ENCODE measurements around the gene HAX1.

HAX1 gene

DNA sequence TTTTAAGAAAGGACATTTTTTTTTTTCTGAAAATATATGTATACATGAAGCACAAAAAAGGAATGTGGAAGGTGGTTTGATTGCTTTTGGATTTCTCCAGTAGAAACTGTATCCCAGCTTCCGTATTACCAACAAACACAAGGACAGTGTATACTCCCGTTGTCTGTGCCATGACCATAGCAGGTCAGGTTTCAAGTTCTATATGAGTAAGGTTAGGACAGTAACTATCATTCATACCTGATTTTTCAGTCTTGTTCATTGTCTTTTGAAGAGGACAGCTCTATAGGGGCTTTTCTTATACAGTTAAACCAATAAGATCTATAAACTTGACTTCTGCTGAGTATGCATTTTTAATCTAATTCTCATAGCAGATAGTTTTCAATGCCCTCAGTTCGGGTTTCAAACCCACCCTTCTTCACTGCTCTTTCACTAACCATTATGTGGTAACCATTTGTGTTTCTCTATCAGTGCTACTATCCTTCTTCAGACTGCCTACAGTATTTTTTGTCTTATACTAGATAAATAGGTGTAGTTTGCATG is 32.1 kb upstream of the HAX1 start:
- no peak overlapping the region for H3K4me2 ChIP-seq (ENCODE audit: low read depth, low read length, poor library complexity, severe bottlenecking)
- TF ChIP-seq, protein P1, sequence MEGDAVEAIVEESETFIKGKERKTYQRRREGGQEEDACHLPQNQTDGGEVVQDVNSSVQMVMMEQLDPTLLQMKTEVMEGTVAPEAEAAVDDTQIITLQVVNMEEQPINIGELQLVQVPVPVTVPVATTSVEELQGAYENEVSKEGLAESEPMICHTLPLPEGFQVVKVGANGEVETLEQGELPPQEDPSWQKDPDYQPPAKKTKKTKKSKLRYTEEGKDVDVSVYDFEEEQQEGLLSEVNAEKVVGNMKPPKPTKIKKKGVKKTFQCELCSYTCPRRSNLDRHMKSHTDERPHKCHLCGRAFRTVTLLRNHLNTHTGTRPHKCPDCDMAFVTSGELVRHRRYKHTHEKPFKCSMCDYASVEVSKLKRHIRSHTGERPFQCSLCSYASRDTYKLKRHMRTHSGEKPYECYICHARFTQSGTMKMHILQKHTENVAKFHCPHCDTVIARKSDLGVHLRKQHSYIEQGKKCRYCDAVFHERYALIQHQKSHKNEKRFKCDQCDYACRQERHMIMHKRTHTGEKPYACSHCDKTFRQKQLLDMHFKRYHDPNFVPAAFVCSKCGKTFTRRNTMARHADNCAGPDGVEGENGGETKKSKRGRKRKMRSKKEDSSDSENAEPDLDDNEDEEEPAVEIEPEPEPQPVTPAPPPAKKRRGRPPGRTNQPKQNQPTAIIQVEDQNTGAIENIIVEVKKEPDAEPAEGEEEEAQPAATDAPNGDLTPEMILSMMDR (conservative IDR thresholded peaks at IDR 0.05; ENCODE audit: low read length), result no peak
- no peak for TF ChIP-seq EZH2phosphoT487 (IDR thresholded peaks at IDR 0.05; ENCODE audit: borderline replicate concordance)
- peaks cover 39% of the 10 kb centered on the region for H3K79me2 ChIP-seq (ENCODE audit: insufficient read depth, low read length)
- no peaks in the 10 kb centered on the region for H3K4me1 ChIP-seq (ENCODE audit: insufficient read depth, low read length, poor library complexity, severe bottlenecking)
- H4K20me1 ChIP-seq (ENCODE audit: insufficient read depth, low read length, poor library complexity, severe bottlenecking), result peaks cover 36% of the 10 kb centered on the region
- peaks cover 96% of the 10 kb centered on the region for H3K36me3 ChIP-seq (ENCODE audit: insufficient read depth, low read length)
- no peak overlapping the region for H2AFZ ChIP-seq (ENCODE audit: low read length)
- H3K27me3 ChIP-seq (ENCODE audit: insufficient read depth, low read length, poor library complexity, severe bottlenecking), result no peaks in the 10 kb centered on the region
- H3K4me3 ChIP-seq (ENCODE audit: low read length, poor library complexity, severe bottlenecking), result no peak overlapping the region
- no peaks in the 10 kb centered on the region for H3K9me2 ChIP-seq (replicated peaks; ENCODE audit: low read depth, low read length)
- no peaks in the 10 kb centered on the region for H3F3A ChIP-seq (ENCODE audit: low read depth)
- H3K9me3 ChIP-seq (ENCODE audit: insufficient read depth, low read depth, low read length), result no peaks in the 10 kb centered on the region
- H3K9ac ChIP-seq (ENCODE audit: low read depth, low read length, poor library complexity, severe bottlenecking), result no peak overlapping the region

DNA sequence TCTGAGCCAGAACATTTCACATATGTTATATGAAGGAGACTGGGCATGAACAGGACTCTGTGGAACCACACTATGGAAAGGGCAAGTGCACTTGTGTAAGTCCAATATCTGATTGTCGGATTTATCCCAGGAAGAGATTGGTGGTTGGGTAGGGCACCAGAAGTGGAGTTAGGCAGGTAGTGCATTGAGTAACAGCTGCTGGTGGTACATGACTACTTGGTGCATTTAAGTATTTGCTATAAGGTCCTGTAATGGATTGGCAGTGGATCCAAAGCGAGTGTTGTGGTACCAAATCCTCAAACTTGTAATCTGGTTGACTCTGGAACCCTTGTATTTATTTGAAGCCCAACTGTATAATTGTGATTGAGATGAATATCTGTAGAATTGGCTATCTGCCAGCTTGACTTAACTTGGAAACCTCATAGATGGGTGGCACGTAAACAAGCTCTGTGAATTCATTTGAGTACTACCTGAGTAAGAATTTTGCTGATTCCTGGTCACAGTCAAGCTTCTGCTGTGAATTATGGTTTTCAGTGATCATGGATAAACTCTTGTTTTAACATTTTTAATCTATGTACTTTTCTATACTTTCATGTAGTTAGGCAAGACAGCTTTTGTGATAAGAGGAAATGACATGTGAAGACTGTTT is 30.6 kb upstream of the HAX1 start:
- Histone ChIP-seq H3K9ac (ENCODE audit: low read depth, low read length, poor library complexity, severe bottlenecking) (no peak overlapping the region), H3F3A (ENCODE audit: low read depth) (no peaks in the 10 kb centered on the region), H3K4me3 (ENCODE audit: low read length, poor library complexity, severe bottlenecking) (no peak overlapping the region), H3K4me1 (ENCODE audit: insufficient read depth, low read length, poor library complexity, severe bottlenecking) (no peaks in the 10 kb centered on the region), H3K79me2 (ENCODE audit: insufficient read depth, low read length) (peaks cover 37% of the 10 kb centered on the region), H3K36me3 (ENCODE audit: insufficient read depth, low read length) (peaks cover 95% of the 10 kb centered on the region), H2AFZ (ENCODE audit: low read length) (no peak overlapping the region), H3K9me2 (replicated peaks; ENCODE audit: low read depth, low read length) (no peaks in the 10 kb centered on the region), H3K4me2 (ENCODE audit: low read depth, low read length, poor library complexity, severe bottlenecking) (no peak overlapping the region), H3K9me3 (ENCODE audit: insufficient read depth, low read depth, low read length) (no peaks in the 10 kb centered on the region), H4K20me1 (ENCODE audit: insufficient read depth, low read length, poor library complexity, severe bottlenecking) (peaks cover 32% of the 10 kb centered on the region), H3K27me3 (ENCODE audit: insufficient read depth, low read length, poor library complexity, severe bottlenecking) (no peaks in the 10 kb centered on the region)
- TF ChIP-seq EZH2phosphoT487 (IDR thresholded peaks at IDR 0.05; ENCODE audit: borderline replicate concordance), result no peak
- TF ChIP-seq, protein P1 (conservative IDR thresholded peaks at IDR 0.05; ENCODE audit: low read length), result no peak

DNA sequence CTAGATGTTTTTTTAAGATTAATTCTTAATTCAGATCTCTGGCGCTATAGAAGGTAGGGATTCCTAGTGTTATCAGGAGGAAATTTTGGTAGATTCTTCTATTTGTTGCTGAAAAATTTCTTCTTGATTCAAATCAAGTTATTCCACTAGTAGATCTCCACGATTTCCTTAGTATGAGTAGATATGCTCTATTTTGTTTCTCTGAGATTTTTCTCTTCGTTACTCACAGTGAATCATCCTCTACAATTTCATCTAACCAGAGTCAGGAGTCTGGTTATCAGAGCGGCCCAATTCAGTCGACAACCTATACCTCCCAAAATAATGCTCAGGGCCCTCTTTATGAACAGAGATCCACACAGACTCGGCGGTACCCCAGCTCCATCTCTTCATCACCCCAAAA is 18.8 kb upstream of the HAX1 start:
- Histone ChIP-seq H3K4me1 (ENCODE audit: insufficient read depth, low read length, poor library complexity, severe bottlenecking) (no peaks in the 10 kb centered on the region), H3K4me3 (ENCODE audit: low read length, poor library complexity, severe bottlenecking) (no peak overlapping the region), H3K79me2 (ENCODE audit: insufficient read depth, low read length) (no peaks in the 10 kb centered on the region), H3K9me2 (replicated peaks; ENCODE audit: low read depth, low read length) (no peaks in the 10 kb centered on the region), H4K20me1 (ENCODE audit: insufficient read depth, low read length, poor library complexity, severe bottlenecking) (no peaks in the 10 kb centered on the region), H2AFZ (ENCODE audit: low read length) (no peak overlapping the region), H3K9ac (ENCODE audit: low read depth, low read length, poor library complexity, severe bottlenecking) (no peak overlapping the region), H3K4me2 (ENCODE audit: low read depth, low read length, poor library complexity, severe bottlenecking) (no peak overlapping the region), H3F3A (ENCODE audit: low read depth) (no peaks in the 10 kb centered on the region), H3K27me3 (ENCODE audit: insufficient read depth, low read length, poor library complexity, severe bottlenecking) (no peaks in the 10 kb centered on the region), H3K9me3 (ENCODE audit: insufficient read depth, low read depth, low read length) (no peaks in the 10 kb centered on the region), H3K36me3 (ENCODE audit: insufficient read depth, low read length) (peaks cover 99% of the 10 kb centered on the region)
- TF ChIP-seq EZH2phosphoT487 (IDR thresholded peaks at IDR 0.05; ENCODE audit: borderline replicate concordance), result no peak
- TF ChIP-seq, protein P1 (conservative IDR thresholded peaks at IDR 0.05; ENCODE audit: low read length), result no peak

All from Loucy (cell line).